SK-N-DZ (cell line): ENCODE measurements around the gene XPNPEP3. TPM values are rescaled to one million over a fixed set of nuclear protein-coding genes. Genes with fewer than 3 reads are reported as not detected.
"Not testable (repeated sequence)": the region's sequence is repeated elsewhere in the genome, so short reads cannot be mapped to it uniquely, and the experiment has no call there.

Source experiments
- DNase-seq: peaks from one replicate; pipeline ENCODE4 v3.0.0-alpha.2; 2015; ENCODE audit warnings: low spot score
- polyA plus RNA-seq, 2 experiments: library from polyadenylated mRNA; depleted of rRNA; stranded (reverse); fragments of >200 nt; gene quantifications; 2 replicates each; pipeline ENCODE4 v1.2.3, GENCODE V29; 2014

XPNPEP3 gene
- polyA plus RNA-seq (2014; cell fraction: cytosol; rRNA removed): 16.4 and 19.1 TPM in 2 replicates
- 14.7 and 15.4 TPM in 2 replicates for polyA plus RNA-seq (2014; cell fraction: nucleus; rRNA removed)

DNA sequence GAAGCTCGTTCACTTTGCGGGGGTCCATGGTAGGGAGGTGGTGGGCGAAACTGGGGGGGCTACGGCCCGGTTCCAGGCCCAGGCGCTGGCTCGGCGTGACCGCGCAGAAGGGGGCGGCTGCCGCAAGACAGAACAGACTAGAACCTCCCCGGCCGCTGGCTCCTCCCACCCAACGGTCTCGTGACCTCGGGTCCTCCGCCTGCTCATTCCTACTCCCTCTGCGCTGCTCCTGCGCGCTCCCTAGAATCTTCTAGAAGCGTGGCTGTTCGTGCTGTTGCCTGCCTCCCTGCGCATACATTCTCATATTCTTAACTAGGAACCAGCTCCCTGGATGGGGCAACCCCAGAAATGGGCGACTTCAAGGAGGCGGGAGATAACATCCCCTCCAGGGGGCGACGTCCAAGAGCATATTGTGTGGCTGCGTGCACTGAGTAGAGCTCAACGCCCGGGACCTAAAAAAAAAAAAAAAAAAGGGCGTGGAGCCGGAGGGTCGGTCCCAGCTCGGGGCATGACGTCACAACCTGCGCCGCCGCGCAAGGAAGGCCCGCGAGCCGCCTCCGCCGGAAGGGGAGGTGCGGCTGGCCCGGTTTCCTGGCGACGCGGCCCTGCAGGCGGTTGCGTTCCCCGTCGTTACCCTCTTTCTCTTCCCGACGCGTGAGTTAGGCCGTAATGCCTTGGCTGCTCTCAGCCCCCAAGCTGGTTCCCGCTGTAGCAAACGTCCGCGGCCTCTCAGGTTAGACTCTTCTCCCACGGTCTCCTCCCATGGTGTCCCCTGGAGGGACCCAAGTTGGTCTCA lies at the start of gene XPNPEP3, which contains the start of gene ST13:
Gene XPNPEP3 (plus strand): TSS at position 636 of the 796 bp plus-strand sequence. CDS start 34 bp downstream, at position 670.
Gene ST13 (minus strand): TSS at position 127 of the 796 bp plus-strand sequence. CDS start 99 bp downstream, at position 28.
- DNase-seq: peak; percentile 98

DNA sequence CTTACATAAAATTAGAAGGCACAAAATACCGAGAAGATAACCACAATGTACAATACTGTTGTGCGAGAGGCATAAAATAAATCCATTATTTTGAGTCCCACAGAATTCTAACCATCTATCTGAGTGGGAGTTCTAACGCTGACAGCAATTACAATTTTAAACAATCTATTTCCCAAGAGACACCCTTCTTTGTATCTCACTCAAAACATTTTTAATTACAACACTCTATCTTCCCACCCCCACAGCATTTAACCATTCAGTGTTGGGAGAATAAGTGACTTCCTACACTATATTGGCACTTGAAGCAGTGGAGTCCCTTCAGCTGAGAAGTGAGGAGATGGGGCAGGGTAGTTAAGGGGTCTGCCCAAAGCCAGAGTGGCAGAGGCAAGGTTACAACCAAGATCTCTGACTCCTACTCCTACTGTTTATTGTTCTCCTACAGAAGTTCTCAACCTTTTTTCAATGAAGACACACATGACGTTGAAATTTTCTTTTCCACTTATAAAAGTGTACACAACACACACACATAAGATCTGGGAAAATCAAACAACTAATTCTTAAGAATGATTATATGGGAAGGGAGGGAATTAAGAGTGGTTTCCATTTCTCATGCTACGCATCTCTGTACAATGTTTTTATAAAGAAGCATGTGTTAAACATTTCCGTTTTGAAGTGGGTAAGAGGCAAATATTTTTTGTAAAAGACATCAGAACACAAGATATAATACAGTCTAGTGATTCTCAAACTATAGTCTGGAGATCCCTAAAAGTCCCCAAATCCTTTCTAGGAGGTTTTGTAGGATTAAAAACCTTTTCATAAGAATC lies 48.7 kb upstream of the XPNPEP3 start:
- DNase-seq: no peak

DNA sequence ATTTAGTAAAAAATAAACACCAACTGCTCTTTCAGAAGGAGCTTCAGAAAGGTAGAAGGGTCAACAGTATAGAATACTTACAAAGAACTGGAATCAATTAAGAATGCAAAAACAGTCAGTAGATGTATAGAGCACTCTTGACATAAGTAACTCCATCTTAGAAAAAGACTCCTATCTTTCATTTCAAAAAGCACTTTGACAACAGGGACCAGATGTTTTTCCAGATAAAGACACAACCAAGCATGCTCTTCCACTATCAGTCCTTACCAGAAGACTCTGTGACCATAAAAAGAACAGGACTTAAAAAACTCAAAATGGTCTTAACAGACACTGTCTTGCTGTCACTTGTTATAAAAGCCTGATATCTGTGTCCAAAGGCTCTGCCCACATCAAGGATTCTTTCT lies 43.0 kb upstream of the XPNPEP3 start:
- no peak for DNase-seq

- no peak for DNase-seq
Measured at GRCh38 chr22:40817737-40818136, 39.2 kb upstream of the XPNPEP3 start.

GRCh38 chr22:40818192-40818746 lies 38.7 kb upstream of the XPNPEP3 start:
- no peak for DNase-seq

GRCh38 chr22:40818747-40819598 lies 38.0 kb upstream of the XPNPEP3 start, which contains the start of gene SLC25A17:
Gene SLC25A17 (minus strand): TSS chr22:40819346. CDS start chr22:40819248, 98 bp downstream.
- DNase-seq: peak; percentile 85

GRCh38 chr22:40819599-40820140 lies 37.3 kb upstream of the XPNPEP3 start:
- DNase-seq: no peak

- no peak for DNase-seq
Measured at GRCh38 chr22:40823426-40823825, 33.5 kb upstream of the XPNPEP3 start.

- not testable (repeated sequence) for DNase-seq
Measured at GRCh38 chr22:40826292-40826691, 30.7 kb upstream of the XPNPEP3 start.

- DNase-seq: no peak
Measured at GRCh38 chr22:40826984-40827741, 29.8 kb upstream of the XPNPEP3 start.

DNA sequence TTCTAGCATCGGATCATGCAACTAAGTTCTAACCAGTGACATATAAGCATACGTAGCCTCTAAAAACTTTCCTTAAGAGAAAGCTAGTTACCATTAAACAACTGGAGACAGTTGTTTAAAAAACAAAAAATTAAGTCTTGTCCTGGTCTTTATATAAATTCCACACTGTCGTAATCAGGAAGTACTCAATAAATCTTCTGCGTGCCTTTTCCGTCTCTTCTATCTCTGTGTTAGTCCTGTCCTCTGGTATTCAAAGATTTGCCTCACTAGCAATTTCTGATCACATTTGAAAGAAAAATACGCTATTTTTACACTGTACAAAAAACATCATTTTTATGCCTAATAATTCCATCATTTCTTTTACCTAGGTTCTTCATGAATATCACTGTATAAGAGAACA lies 27.8 kb upstream of the XPNPEP3 start:
- DNase-seq: no peak

- DNase-seq: no peak
Measured at GRCh38 chr22:40834619-40835018, 22.3 kb upstream of the XPNPEP3 start.

DNA sequence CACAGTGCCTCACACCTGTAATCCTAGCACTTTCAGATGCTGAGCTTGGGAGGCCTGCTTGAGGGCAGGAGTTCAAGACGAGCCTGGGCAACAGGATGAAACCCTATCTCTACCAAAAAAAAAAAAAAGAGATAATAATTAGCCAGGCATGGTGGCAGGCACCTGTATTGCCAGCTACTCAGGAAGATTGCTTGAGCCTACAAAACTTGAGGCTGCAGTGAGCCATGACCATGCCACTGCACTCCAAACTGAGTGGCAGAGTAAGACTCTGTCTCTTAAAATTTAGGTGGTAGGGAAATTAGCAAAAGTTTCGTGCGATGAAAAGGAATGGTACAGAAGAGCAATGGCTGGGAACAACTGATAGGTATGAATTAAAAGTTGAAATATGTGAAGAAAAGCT lies 18.5 kb upstream of the XPNPEP3 start:
- DNase-seq: no peak

- DNase-seq: no peak
Measured at GRCh38 chr22:40844951-40845350, 12.0 kb upstream of the XPNPEP3 start.

GRCh38 chr22:40845816-40846215 lies 11.1 kb upstream of the XPNPEP3 start:
- DNase-seq: not testable (repeated sequence)

GRCh38 chr22:40853333-40853732 lies 3.6 kb upstream of the XPNPEP3 start:
- no peak for DNase-seq

DNA sequence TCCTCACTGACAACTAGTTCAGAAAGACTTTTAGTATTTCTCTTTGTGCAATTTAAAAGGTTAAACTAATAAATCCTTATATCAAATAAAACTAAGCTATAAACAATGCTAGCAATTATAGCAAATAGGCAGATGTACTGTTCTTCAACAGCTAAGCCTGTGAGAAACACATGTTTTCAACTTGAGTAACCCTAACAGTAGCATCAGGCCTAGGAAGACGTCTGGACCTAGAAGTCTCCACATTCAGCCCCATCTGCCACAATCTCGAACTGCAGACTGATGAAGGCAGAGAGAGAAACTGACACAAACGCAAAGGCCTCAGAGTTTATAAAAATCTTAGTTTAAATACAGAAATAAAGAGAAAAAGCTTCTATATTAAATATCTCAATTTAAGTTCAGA lies 3.0 kb upstream of the XPNPEP3 start:
- no peak for DNase-seq

DNA sequence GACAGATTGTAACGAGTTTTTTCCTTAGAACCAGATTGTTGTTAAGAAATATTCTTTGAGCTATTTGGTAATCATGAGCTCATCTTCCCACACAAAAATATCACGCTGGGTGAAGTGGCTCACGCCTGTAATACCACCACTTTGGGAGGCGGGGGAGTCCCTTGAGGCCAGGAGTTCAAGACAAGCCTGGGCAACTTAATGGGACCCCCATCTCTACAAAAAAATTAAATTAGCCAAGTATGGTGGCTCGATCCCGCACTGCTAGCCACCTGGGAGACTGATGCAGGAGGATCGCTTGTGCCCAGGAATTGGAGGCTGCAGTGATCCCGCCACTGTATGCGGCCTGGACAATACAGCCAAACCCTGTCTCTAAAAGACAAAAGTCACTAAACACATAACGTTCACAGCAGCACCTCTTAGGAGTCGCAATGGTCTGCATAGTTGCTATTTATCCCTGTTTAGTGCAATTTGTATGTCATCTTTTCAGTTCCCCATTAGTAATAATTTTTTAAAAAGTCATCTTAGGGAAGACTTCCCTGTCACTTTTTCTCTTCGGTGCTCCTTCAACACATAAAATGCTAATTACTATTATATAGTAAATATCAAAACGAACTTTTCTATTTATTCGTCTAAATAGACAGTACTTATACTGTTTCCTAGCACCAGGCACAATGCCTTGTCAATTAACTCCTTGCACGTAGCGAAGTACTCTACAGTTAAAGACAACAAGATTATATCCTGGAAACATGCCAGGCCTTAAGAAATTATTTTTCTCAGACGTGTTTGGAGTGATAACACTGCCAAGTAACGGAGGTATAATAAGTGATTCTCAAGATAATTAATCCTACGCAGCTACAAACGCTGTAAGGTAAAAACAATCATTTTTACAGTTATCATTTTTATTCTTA lies 1.6 kb upstream of the XPNPEP3 start:
- no peak for DNase-seq
